ENCODE data around the gene ROM1. TPM values are rescaled to one million over a fixed set of nuclear protein-coding genes. Genes with fewer than 3 reads are reported as not detected.

Gene ROM1
- total and polyA plus RNA-seq, 8 donors = 0.29 to 13.0 (median 4.6) TPM; not detected in 1

- H3K27ac ChIP-seq = peak overlapping the region; percentile 25 to 94 (median 89)
- DNase-seq = no peak
- intact Hi-C loops (cut with DNase I; ENCODE audit: low total_unique reads) = no loop called here
- 46 to 64% (median 58%) methylated on average over 20 to 32 of the region's 32 CpGs for WGBS, 5 donors
- H3K27me3 ChIP-seq = no peaks in the 10 kb centered on the region
- H3K4me3 ChIP-seq = peak overlapping the region in 3 of 4 donors; percentile 79 to 98 (median 89)
- peaks cover 29 to 57% (median 47%) of the 10 kb centered on the region in 4 donors for H3K4me1 ChIP-seq
- peaks cover 40 to 60% (median 54%) of the 10 kb centered on the region in 4 donors for H3K36me3 ChIP-seq
- no peak for TF ChIP-seq CTCF (IDR thresholded peaks at IDR 0.05)
- no peak for TF ChIP-seq EP300 (IDR thresholded peaks at IDR 0.05)
- no peaks in the 10 kb centered on the region for H3K9me3 ChIP-seq
These were observed 34.0 kb downstream of the ROM1 start for GRCh38 chr11:62646825-62647608.

- Histone ChIP-seq H3K36me3 (peaks cover 39 to 54% (median 48%) of the 10 kb centered on the region in 4 donors), H3K27me3 (no peaks in the 10 kb centered on the region), H3K4me1 (peaks cover 34 to 63% (median 50%) of the 10 kb centered on the region in 4 donors), H3K9me3 (no peaks in the 10 kb centered on the region), H3K4me3 (no peak overlapping the region), H3K27ac (no peak overlapping the region)
- no peak for DNase-seq
- intact Hi-C loops (cut with DNase I; ENCODE audit: low total_unique reads) = no loop called here
- TF ChIP-seq POLR2AphosphoS5 (IDR thresholded peaks at IDR 0.05) (no peak), EP300 (IDR thresholded peaks at IDR 0.05) (no peak), CTCF (IDR thresholded peaks at IDR 0.05) (no peak), POLR2A (IDR thresholded peaks at IDR 0.05) (no peak)
- WGBS, 5 donors = 77 to 85% (median 81%) methylated on average over 3 to 6 of the region's 6 CpGs
These were observed 34.5 kb downstream of the ROM1 start for GRCh38 chr11:62647609-62648005.

- TF ChIP-seq POLR2AphosphoS5 (IDR thresholded peaks at IDR 0.05) (no peak), CTCF (IDR thresholded peaks at IDR 0.05) (no peak), POLR2A (IDR thresholded peaks at IDR 0.05) (no peak), EP300 (IDR thresholded peaks at IDR 0.05) (no peak)
- intact Hi-C loops (cut with DNase I; ENCODE audit: low total_unique reads) = no loop called here
- DNase-seq = no peak
These were observed 35.3 kb downstream of the ROM1 start for GRCh38 chr11:62648185-62648966.

GRCh38 chr11:62648967-62649364, 35.9 kb downstream of the ROM1 start:
- TF ChIP-seq POLR2AphosphoS5 (IDR thresholded peaks at IDR 0.05) = no peak
- no peak for TF ChIP-seq CTCF (IDR thresholded peaks at IDR 0.05)
- TF ChIP-seq POLR2A (IDR thresholded peaks at IDR 0.05) = no peak
- TF ChIP-seq EP300 (IDR thresholded peaks at IDR 0.05) = no peak
- DNase-seq = no peak
- peaks cover 26 to 40% (median 35%) of the 10 kb centered on the region in 4 donors for H3K36me3 ChIP-seq
- no peaks in the 10 kb centered on the region for H3K27me3 ChIP-seq
- intact Hi-C loops (cut with DNase I; ENCODE audit: low total_unique reads) = no loop called here
- H3K4me3 ChIP-seq = no peak overlapping the region
- WGBS, 5 donors = 87 to 91% (median 90%) methylated on average over 9 to 11 of the region's 11 CpGs
- H3K9me3 ChIP-seq = no peaks in the 10 kb centered on the region
- peaks cover 34 to 59% (median 52%) of the 10 kb centered on the region in 4 donors for H3K4me1 ChIP-seq
- H3K27ac ChIP-seq = no peak overlapping the region

More at GRCh38 chr11:62648185-62648966, 35.3 kb downstream of the ROM1 start:
- peaks cover 31 to 46% (median 41%) of the 10 kb centered on the region in 4 donors for H3K36me3 ChIP-seq
- H3K27ac ChIP-seq = no peak overlapping the region
- no peaks in the 10 kb centered on the region for H3K9me3 ChIP-seq
- peaks cover 34 to 61% (median 52%) of the 10 kb centered on the region in 4 donors for H3K4me1 ChIP-seq
- 89 to 95% (median 95%) methylated on average over 20 to 24 of the region's 24 CpGs for WGBS, 5 donors
- no peak overlapping the region for H3K4me3 ChIP-seq
- H3K27me3 ChIP-seq = no peaks in the 10 kb centered on the region

Data from stomach (tissue), 9 donors.